HepG2 (cell line): Measurements from ENCODE around the gene IZUMO4. TPM values are rescaled to one million over a fixed set of nuclear protein-coding genes. Genes with fewer than 3 reads are reported as not detected.

Experiments used
- NFYC ChIP-seq: IDR thresholded peaks from 2 replicates; pipeline ENCODE4 v1.6.1; 2016; ENCODE audit warnings: missing genetic modification reagents, missing compliant biosample characterization
- ZNF331 ChIP-seq: sonication (generic); formaldehyde crosslinking; IDR thresholded peaks from 2 replicates; pipeline ENCODE4 v1.4.0; 2020; ENCODE audit warnings: missing genetic modification reagents
- ZNF441 ChIP-seq: sonication (generic); formaldehyde crosslinking; IDR thresholded peaks from 2 replicates; pipeline ENCODE4 v1.7.0; 2021; ENCODE audit warnings: missing genetic modification reagents, borderline replicate concordance
- ZNF547 ChIP-seq: sonication (generic); formaldehyde crosslinking; IDR thresholded peaks from 2 replicates; pipeline ENCODE4 v1.5.1; 2020; ENCODE audit warnings: mild to moderate bottlenecking, missing genetic modification reagents
- ZNF841 ChIP-seq: sonication (generic); formaldehyde crosslinking; IDR thresholded peaks from 2 replicates; pipeline ENCODE4 v1.8.1; 2023; ENCODE audit warnings: missing genetic modification reagents, borderline replicate concordance
- ZSCAN31 ChIP-seq: sonication (generic); formaldehyde crosslinking; IDR thresholded peaks from 2 replicates; pipeline ENCODE4 v1.5.0; 2020; ENCODE audit warnings: low read depth, mild to moderate bottlenecking, missing genetic modification reagents
- polyA plus RNA-seq, 8 experiments: library from polyadenylated mRNA; depleted of rRNA in 3 of 8; stranded (reverse) in 7 of 8; unstranded in 1 of 8; fragments of >200 nt; fragmentation: Illumina TruSeq in 4 of 8; extraction: Trizol in 4 of 8; gene quantifications; 2 replicates each; pipeline versions ENCODE4 v1.2.1 to v1.2.3, GENCODE V29; 2011 to 2016; ENCODE audit warnings: low read depth in 4 of 8, missing spikeins in 1 of 8, mixed read lengths in 1 of 8; ENCODE audit not compliant: insufficient read depth in 1 of 8
- total RNA-seq, 5 experiments: library from RNA; depleted of rRNA; stranded (reverse); fragments of >200 nt; fragmentation: Illumina TruSeq; extraction: Trizol; gene quantifications; 2 replicates each; pipeline ENCODE4 v1.2.3, GENCODE V29; 2016; ENCODE audit warnings: low read depth in 1 of 5
- TF ChIP-seq, protein P1 (sequence below): sonication (generic); formaldehyde crosslinking; IDR thresholded peaks from 2 replicates; pipeline ENCODE4 v1.9.0; 2021; ENCODE audit warnings: mild to moderate bottlenecking, missing genetic modification reagents
- TF ChIP-seq, protein P2 (sequence below): sonication (generic); formaldehyde crosslinking; IDR thresholded peaks from 2 replicates; pipeline ENCODE4 v1.4.0; 2020; ENCODE audit warnings: missing genetic modification reagents

The IZUMO4 gene
- total and polyA plus RNA-seq, 2 of the 13 experiments (the other 11 are each of a cell fraction or from before 2014, with no cell fraction given) = 0.77 to 3.9 TPM

DNA sequence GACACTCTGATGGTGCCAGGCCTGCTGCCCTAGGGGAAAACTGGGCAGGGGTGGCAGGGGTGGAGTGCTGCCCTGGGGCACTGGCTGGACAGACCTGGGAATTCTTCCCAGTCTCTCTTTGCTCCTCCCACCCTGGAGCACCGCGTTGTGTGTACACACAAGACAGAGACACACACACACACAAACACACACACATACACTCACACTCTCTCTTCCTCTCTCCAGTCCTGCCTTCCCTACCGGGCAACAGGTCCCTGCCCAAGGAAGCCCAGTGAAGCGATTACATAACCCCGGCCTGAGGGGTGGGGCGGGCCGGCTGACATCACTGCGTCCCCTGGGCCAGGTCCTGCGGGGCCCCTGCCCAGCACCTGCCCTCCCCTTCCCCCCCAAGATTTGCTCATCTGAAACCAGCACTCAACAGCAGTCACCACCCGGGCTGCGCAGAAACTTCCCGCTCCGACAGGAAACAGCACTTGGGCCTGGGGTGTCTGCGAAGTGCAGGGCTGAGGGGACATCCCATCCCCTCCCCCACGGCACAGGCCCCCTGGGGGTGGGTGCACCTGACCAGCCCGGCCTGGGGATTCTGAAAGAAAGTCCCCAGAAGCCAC, 46.9 kb upstream of the IZUMO4 start (continued):
- TF ChIP-seq, protein P1, sequence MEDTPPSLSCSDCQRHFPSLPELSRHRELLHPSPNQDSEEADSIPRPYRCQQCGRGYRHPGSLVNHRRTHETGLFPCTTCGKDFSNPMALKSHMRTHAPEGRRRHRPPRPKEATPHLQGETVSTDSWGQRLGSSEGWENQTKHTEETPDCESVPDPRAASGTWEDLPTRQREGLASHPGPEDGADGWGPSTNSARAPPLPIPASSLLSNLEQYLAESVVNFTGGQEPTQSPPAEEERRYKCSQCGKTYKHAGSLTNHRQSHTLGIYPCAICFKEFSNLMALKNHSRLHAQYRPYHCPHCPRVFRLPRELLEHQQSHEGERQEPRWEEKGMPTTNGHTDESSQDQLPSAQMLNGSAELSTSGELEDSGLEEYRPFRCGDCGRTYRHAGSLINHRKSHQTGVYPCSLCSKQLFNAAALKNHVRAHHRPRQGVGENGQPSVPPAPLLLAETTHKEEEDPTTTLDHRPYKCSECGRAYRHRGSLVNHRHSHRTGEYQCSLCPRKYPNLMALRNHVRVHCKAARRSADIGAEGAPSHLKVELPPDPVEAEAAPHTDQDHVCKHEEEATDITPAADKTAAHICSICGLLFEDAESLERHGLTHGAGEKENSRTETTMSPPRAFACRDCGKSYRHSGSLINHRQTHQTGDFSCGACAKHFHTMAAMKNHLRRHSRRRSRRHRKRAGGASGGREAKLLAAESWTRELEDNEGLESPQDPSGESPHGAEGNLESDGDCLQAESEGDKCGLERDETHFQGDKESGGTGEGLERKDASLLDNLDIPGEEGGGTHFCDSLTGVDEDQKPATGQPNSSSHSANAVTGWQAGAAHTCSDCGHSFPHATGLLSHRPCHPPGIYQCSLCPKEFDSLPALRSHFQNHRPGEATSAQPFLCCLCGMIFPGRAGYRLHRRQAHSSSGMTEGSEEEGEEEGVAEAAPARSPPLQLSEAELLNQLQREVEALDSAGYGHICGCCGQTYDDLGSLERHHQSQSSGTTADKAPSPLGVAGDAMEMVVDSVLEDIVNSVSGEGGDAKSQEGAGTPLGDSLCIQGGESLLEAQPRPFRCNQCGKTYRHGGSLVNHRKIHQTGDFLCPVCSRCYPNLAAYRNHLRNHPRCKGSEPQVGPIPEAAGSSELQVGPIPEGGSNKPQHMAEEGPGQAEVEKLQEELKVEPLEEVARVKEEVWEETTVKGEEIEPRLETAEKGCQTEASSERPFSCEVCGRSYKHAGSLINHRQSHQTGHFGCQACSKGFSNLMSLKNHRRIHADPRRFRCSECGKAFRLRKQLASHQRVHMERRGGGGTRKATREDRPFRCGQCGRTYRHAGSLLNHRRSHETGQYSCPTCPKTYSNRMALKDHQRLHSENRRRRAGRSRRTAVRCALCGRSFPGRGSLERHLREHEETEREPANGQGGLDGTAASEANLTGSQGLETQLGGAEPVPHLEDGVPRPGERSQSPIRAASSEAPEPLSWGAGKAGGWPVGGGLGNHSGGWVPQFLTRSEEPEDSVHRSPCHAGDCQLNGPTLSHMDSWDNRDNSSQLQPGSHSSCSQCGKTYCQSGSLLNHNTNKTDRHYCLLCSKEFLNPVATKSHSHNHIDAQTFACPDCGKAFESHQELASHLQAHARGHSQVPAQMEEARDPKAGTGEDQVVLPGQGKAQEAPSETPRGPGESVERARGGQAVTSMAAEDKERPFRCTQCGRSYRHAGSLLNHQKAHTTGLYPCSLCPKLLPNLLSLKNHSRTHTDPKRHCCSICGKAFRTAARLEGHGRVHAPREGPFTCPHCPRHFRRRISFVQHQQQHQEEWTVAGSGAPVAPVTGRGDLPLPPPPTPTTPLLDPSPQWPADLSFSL (CRISPR knock-in tag) = peak; percentile 98
- TF ChIP-seq ZNF331 (CRISPR knock-in tag) (peak; percentile 59), ZNF547 (CRISPR knock-in tag) (no peak), ZNF441 (CRISPR knock-in tag) (no peak), NFYC (no peak), ZNF841 (CRISPR knock-in tag) (no peak), ZSCAN31 (CRISPR knock-in tag) (no peak)
- TF ChIP-seq, protein P2, sequence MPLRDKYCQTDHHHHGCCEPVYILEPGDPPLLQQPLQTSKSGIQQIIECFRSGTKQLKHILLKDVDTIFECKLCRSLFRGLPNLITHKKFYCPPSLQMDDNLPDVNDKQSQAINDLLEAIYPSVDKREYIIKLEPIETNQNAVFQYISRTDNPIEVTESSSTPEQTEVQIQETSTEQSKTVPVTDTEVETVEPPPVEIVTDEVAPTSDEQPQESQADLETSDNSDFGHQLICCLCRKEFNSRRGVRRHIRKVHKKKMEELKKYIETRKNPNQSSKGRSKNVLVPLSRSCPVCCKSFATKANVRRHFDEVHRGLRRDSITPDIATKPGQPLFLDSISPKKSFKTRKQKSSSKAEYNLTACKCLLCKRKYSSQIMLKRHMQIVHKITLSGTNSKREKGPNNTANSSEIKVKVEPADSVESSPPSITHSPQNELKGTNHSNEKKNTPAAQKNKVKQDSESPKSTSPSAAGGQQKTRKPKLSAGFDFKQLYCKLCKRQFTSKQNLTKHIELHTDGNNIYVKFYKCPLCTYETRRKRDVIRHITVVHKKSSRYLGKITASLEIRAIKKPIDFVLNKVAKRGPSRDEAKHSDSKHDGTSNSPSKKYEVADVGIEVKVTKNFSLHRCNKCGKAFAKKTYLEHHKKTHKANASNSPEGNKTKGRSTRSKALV (CRISPR knock-in tag) = no peak
- TF ChIP-seq, all 625 proteins: peak for 106
